ENCODE results near the gene GRID2IP. TPM values are rescaled to one million over a fixed set of nuclear protein-coding genes. Genes with fewer than 3 reads are reported as not detected.

GRID2IP gene
- polyA plus RNA-seq, 1 experiment: not detected

DNA sequence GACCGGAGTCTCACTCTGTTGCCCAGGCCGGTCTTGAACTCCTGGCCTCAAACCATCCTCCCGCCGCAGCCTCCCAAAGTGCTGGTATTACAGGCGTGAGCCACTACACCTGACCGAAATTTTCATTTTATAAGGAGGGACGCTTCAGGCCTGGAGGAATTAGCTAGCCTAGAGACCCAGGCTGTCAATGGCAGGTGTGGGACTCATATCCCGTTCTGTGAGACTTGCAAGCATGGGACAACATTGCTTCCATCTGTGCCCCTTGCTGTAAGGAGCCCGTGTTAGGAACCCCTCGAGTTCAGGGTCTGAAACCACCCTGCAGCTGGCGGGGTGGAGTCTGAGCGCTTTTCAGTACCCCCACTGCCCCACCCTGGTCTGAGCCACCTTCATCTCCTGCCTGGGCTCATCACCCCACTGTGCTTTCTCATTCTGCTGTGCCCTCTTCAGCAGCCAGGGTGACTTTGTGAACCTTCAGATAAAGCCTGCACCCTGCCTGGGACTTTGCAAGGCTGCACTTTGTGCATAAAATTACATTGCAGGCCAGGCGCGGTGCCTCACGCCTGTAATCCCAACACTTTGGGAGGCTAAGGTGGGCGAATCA lies 102.2 kb downstream of the GRID2IP start:
- TF ChIP-seq, protein P1, sequence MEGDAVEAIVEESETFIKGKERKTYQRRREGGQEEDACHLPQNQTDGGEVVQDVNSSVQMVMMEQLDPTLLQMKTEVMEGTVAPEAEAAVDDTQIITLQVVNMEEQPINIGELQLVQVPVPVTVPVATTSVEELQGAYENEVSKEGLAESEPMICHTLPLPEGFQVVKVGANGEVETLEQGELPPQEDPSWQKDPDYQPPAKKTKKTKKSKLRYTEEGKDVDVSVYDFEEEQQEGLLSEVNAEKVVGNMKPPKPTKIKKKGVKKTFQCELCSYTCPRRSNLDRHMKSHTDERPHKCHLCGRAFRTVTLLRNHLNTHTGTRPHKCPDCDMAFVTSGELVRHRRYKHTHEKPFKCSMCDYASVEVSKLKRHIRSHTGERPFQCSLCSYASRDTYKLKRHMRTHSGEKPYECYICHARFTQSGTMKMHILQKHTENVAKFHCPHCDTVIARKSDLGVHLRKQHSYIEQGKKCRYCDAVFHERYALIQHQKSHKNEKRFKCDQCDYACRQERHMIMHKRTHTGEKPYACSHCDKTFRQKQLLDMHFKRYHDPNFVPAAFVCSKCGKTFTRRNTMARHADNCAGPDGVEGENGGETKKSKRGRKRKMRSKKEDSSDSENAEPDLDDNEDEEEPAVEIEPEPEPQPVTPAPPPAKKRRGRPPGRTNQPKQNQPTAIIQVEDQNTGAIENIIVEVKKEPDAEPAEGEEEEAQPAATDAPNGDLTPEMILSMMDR (IDR thresholded peaks at IDR 0.05; ENCODE audit: low read depth, low read length): no peak
- H3K27me3 ChIP-seq (ENCODE audit: control insufficient read depth, insufficient read depth, low read length): no peaks in the 10 kb centered on the region
- no peak overlapping the region for H3K4me3 ChIP-seq (ENCODE audit: low read depth, low read length)
- no peaks in the 10 kb centered on the region; the same call in 1 of the 2 replicates for H3K9me3 ChIP-seq (ENCODE audit: control insufficient read depth, insufficient read depth, low read length)
- peak overlapping the region; percentile 90 for H3K27ac ChIP-seq (ENCODE audit: low read depth, low read length)
- POLR2A ChIA-PET: interaction anchor here (0.6 kb wide), 2 partner anchors 9 to 11 kb away, joined by 3 read pairs; no protein-coding TSS in a partner anchor
- CTCF ChIA-PET: interaction anchor here (1.3 kb wide), 1 partner anchor 9 kb away, joined by 3 read pairs; no protein-coding TSS in a partner anchor
- no peak for DNase-seq (ENCODE audit: low read depth, low spot score)

DNA sequence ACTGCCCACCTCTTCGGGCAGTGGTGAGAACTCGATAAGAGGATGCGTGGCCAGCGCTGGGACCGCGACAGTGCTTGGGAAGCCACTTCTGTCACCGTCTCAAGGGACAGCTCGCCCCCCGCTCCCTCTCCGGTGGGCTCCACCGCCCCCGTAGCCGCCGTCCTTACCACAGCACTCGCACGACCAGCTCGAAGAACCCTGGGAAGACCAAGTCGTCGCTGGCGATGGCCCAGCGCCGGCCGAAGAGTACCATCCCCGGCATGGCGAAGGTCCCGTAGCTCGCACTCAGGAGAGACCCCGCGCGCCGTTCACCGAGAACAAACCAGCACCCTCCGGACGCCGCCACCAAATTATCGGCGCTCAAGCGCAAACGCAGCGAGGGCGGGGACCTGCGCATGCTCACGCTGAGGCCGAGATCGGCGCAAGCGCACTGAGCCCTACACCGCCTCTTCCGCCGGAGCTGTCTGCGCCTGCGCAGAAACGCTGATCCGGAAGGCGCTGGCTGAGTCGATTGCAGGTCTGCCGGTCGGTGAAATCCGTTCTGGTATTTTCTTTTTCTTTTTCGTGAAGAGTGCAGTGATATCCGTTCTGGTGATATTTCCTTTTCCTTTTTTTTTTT lies 103.6 kb downstream of the GRID2IP start, which contains the start of gene DAGLB:
DAGLB (minus strand) TSS at position 374 of the 619 bp plus-strand sequence; CDS start at position 262, 112 bp downstream.
- Histone ChIP-seq H3K9me3 (ENCODE audit: control insufficient read depth, insufficient read depth, low read length) (no peaks in the 10 kb centered on the region; the same call in 1 of the 2 replicates), H3K27me3 (ENCODE audit: control insufficient read depth, insufficient read depth, low read length) (no peaks in the 10 kb centered on the region), H3K27ac (ENCODE audit: low read depth, low read length) (peak within 1 kb of the TSS; percentile 90), H3K4me3 (ENCODE audit: low read depth, low read length) (peak within 1 kb of the TSS; percentile 98)
- DNase-seq (ENCODE audit: low read depth, low spot score): peak; percentile 82
- CTCF ChIA-PET: interaction anchor here (1.3 kb wide), 1 partner anchor 8 kb away, joined by 3 read pairs; no protein-coding TSS in a partner anchor
- POLR2A ChIA-PET: interaction anchor here (0.5 to 0.7 kb wide), 9 partner anchors 17 to 763 kb away, joined by 3 to 11 read pairs (median 6); no protein-coding TSS in a partner anchor
- TF ChIP-seq, protein P1 (IDR thresholded peaks at IDR 0.05; ENCODE audit: low read depth, low read length): no peak

Other genes with a start within 250 kb of the GRID2IP start
- gene FAM220A, start 202.5 kb downstream of the GRID2IP start, polyA plus RNA-seq (2011; rRNA removed): 18.0 and 22.4 TPM in 2 replicates
- gene RAC1, start 176.9 kb downstream of the GRID2IP start, polyA plus RNA-seq (2011; rRNA removed): 478 and 535 TPM in 2 replicates
- gene DAGLB, start 103.5 kb downstream of the GRID2IP start, polyA plus RNA-seq (2011; rRNA removed): 23.1 and 25.3 TPM in 2 replicates
- 310 and 373 TPM in 2 replicates for gene KDELR2, start 67.3 kb downstream of the GRID2IP start, polyA plus RNA-seq (2011; rRNA removed)
- gene ZDHHC4, start 26.0 kb upstream of the GRID2IP start, polyA plus RNA-seq (2011; rRNA removed): 99.4 and 103 TPM in 2 replicates
- gene INTS15, start 38.6 kb upstream of the GRID2IP start, polyA plus RNA-seq (2011; rRNA removed): 17.1 and 17.6 TPM in 2 replicates
- gene ZNF853, start 64.1 kb upstream of the GRID2IP start, polyA plus RNA-seq (2011; rRNA removed): 5.3 and 6.7 TPM in 2 replicates
- 4.8 and 5.6 TPM in 2 replicates for gene ZNF316, start 85.9 kb upstream of the GRID2IP start, polyA plus RNA-seq (2011; rRNA removed)
- 15.4 and 20.4 TPM in 2 replicates for gene ZNF12, start 155.5 kb upstream of the GRID2IP start, polyA plus RNA-seq (2011; rRNA removed)
- gene RSPH10B2, start 202.6 kb upstream of the GRID2IP start, polyA plus RNA-seq (2011; rRNA removed): not detected in 2 replicates